H1 (cell line): Measurements from ENCODE around the gene HTATSF1. TPM values are rescaled to one million over a fixed set of nuclear protein-coding genes. Genes with fewer than 3 reads are reported as not detected.
A peak's percentile ranks its signal among the peaks of the same experiment; 100 is the strongest.

Experiments used
- CTCF ChIA-PET: fragments of 300-600 bp; sonication (Branson Sonifier 250); formaldehyde crosslinking; loops from one replicate; lab custom pipeline; 2021; ENCODE audit not compliant: partially characterized antibody; lab: Charles Lee
- POLR2A ChIA-PET: fragments of 300-600 bp; sonication (Branson Sonifier 250); formaldehyde crosslinking; loops from one replicate; lab custom pipeline; 2021; ENCODE audit warnings: inconsistent platforms; ENCODE audit not compliant: partially characterized antibody; lab: Charles Lee
- DNase-seq, 2 experiments: peaks; one replicate each; pipeline versions ENCODE4 v3.0.0 to v3.0.0-alpha.2; 2010 to 2022; ENCODE audit warnings: low spot score in 2 of 2, low read depth in 1 of 2, mixed read lengths in 1 of 2
- FAIRE-seq: peaks from 2 replicates; lab custom pipeline; 2011; peaks lifted over from hg19 to GRCh38; lab: Jason Lieb, UNC
- H2AFZ ChIP-seq: 2 replicates; pipeline ENCODE4 v1.8.1; 2012; ENCODE audit warnings: low read length, inconsistent platforms
- H2AK5ac ChIP-seq: 2 replicates; pipeline ENCODE4 v1.6.1; 2013; ENCODE audit warnings: low read depth, low read length
- H2BK120ac ChIP-seq: replicated peaks from 2 replicates; pipeline ENCODE3; 2013; ENCODE audit warnings: low read depth, low read length, inconsistent platforms
- H2BK12ac ChIP-seq: 2 replicates; pipeline ENCODE4 v1.6.1; 2013; ENCODE audit warnings: low read depth, low read length
- H2BK15ac ChIP-seq: 2 replicates; pipeline ENCODE4 v1.6.1; 2013; ENCODE audit warnings: low read length
- H2BK20ac ChIP-seq: 2 replicates; pipeline ENCODE4 v1.6.1; 2013; ENCODE audit warnings: low read length
- H2BK5ac ChIP-seq: 2 replicates; pipeline ENCODE4 v1.6.1; 2013; ENCODE audit warnings: low read depth, low read length
- H3K14ac ChIP-seq: 2 replicates; pipeline ENCODE4 v1.6.1; 2013; ENCODE audit warnings: inconsistent platforms; ENCODE audit not compliant: insufficient read length
- H3K18ac ChIP-seq: 2 replicates; pipeline ENCODE4 v1.6.1; 2013; ENCODE audit warnings: low read length; ENCODE audit errors: extremely low read depth
- H3K23ac ChIP-seq: 2 replicates; pipeline ENCODE4 v1.6.1; 2013; ENCODE audit warnings: inconsistent platforms; ENCODE audit not compliant: insufficient read length
- H3K23me2 ChIP-seq: 2 replicates; pipeline ENCODE4 v1.6.1; 2013; ENCODE audit warnings: low read depth, low read length
- H3K27ac ChIP-seq: 2 replicates; pipeline ENCODE4 v1.6.1; 2011; ENCODE audit warnings: low read depth, low read length, inconsistent platforms
- H3K27me3 ChIP-seq, 4 experiments: replicated peaks in 1 of 4; 1 replicate in 1 of 4; 2 replicates in 3 of 4; pipeline versions ENCODE4 v1.6.1 to v1.8.1; 2011 to 2013; ENCODE audit warnings: low read length in 3 of 4, mild to moderate bottlenecking in 3 of 4, inconsistent platforms in 2 of 4, mixed read lengths in 2 of 4, moderate library complexity in 1 of 4; ENCODE audit not compliant: control insufficient read depth in 3 of 4, insufficient read depth in 3 of 4; ENCODE audit errors: extremely low read depth in 1 of 4
- H3K36me3 ChIP-seq, 4 experiments: 2 replicates each; pipeline versions ENCODE4 v1.6.1 to v1.8.1; 2011 to 2013; ENCODE audit warnings: mild to moderate bottlenecking in 4 of 4, low read length in 3 of 4, moderate library complexity in 2 of 4, control low read depth in 1 of 4, inconsistent platforms in 1 of 4; ENCODE audit not compliant: insufficient read depth in 4 of 4, control insufficient read depth in 2 of 4
- H3K4ac ChIP-seq: replicated peaks from 2 replicates; pipeline ENCODE3; 2013; ENCODE audit warnings: low read length, low read depth, mixed read lengths, inconsistent platforms; ENCODE audit not compliant: insufficient read length
- H3K4me1 ChIP-seq, 4 experiments: replicated peaks in 1 of 4; 1 replicate in 1 of 4; 2 replicates in 3 of 4; pipeline versions ENCODE4 v1.6.1 to v1.8.1; 2011 to 2013; ENCODE audit warnings: low read length in 3 of 4, inconsistent platforms in 2 of 4, mixed read lengths in 1 of 4; ENCODE audit not compliant: insufficient read depth in 4 of 4, control insufficient read depth in 3 of 4
- H3K4me2 ChIP-seq, 2 experiments: 2 replicates each; pipeline versions ENCODE4 v1.6.1 to v1.8.1; 2011 to 2013; ENCODE audit warnings: low read depth in 2 of 2, low read length in 2 of 2, control low read depth in 1 of 2, inconsistent platforms in 1 of 2, mild to moderate bottlenecking in 1 of 2; ENCODE audit not compliant: insufficient read depth in 1 of 2
- H3K4me3 ChIP-seq, 4 experiments: fragments of 200-600, 300-600 bp in 1 of 4; sonication (generic), shearing (Covaris generic), sonication (Bioruptor Twin) in 1 of 4; 2 replicates each; pipeline versions ENCODE4 v1.5.1 to v1.8.1; 2011 to 2016; ENCODE audit warnings: low read length in 4 of 4, low read depth in 3 of 4, control low read depth in 2 of 4, inconsistent platforms in 2 of 4, mild to moderate bottlenecking in 2 of 4, mixed read lengths in 1 of 4, moderate library complexity in 1 of 4; ENCODE audit not compliant: insufficient read depth in 2 of 4; ENCODE audit errors: extremely low read depth in 1 of 4
- H3K56ac ChIP-seq: replicated peaks from 2 replicates; pipeline ENCODE3; 2013; ENCODE audit warnings: low read depth, mild to moderate bottlenecking, mixed read lengths, low read length, inconsistent platforms; ENCODE audit not compliant: insufficient read length
- H3K79me1 ChIP-seq: 2 replicates; pipeline ENCODE4 v1.6.1; 2013; ENCODE audit warnings: low read depth, low read length, control low read depth
- H3K79me2 ChIP-seq, 2 experiments: 2 replicates each; pipeline versions ENCODE4 v1.6.1 to v1.8.1; 2012 to 2013; ENCODE audit warnings: low read length in 2 of 2, mild to moderate bottlenecking in 2 of 2, inconsistent platforms in 1 of 2; ENCODE audit not compliant: insufficient read depth in 2 of 2, control insufficient read depth in 1 of 2
- H3K9ac ChIP-seq, 4 experiments: replicated peaks in 1 of 4; 1 replicate in 1 of 4; 2 replicates in 3 of 4; pipeline versions ENCODE4 v1.6.1 to v1.8.1; 2011 to 2013; ENCODE audit warnings: low read depth in 3 of 4, low read length in 3 of 4, control low read depth in 2 of 4, mild to moderate bottlenecking in 2 of 4, moderate library complexity in 2 of 4, inconsistent platforms in 1 of 4; ENCODE audit errors: extremely low read depth in 1 of 4
- H3K9me3 ChIP-seq, 2 experiments: 2 replicates each; pipeline versions ENCODE4 v1.6.1 to v1.8.1; 2012 to 2013; ENCODE audit warnings: mild to moderate bottlenecking in 2 of 2, moderate library complexity in 2 of 2, control low read depth in 1 of 2, inconsistent platforms in 1 of 2, low read depth in 1 of 2, low read length in 1 of 2, mixed read lengths in 1 of 2; ENCODE audit not compliant: insufficient read depth in 2 of 2
- H4K20me1 ChIP-seq, 2 experiments: replicated peaks in 1 of 2; 2 replicates each; pipeline versions ENCODE3 to v1.8.1; 2011 to 2013; ENCODE audit warnings: inconsistent platforms in 2 of 2, low read length in 2 of 2, mild to moderate bottlenecking in 1 of 2; ENCODE audit not compliant: insufficient read depth in 2 of 2, control insufficient read depth in 1 of 2
- H4K5ac ChIP-seq: 2 replicates; pipeline ENCODE4 v1.6.1; 2013; ENCODE audit warnings: low read length, low read depth, mixed read lengths, inconsistent platforms; ENCODE audit not compliant: insufficient read length
- H4K8ac ChIP-seq: 2 replicates; pipeline ENCODE4 v1.8.0; 2013; ENCODE audit warnings: mild to moderate bottlenecking, moderate library complexity, low read length, inconsistent platforms; ENCODE audit not compliant: insufficient read depth; ENCODE audit errors: extremely low read depth
- H4K91ac ChIP-seq: replicated peaks from 2 replicates; pipeline ENCODE3; 2013; ENCODE audit warnings: low read length, mixed read lengths, inconsistent platforms; ENCODE audit not compliant: insufficient read length
- CBX8 ChIP-seq: fragments of 300-800, 300-1000 bp; sonication (generic); IDR thresholded peaks from 2 replicates; pipeline ENCODE4 v1.7.1; 2016; ENCODE audit warnings: low read depth, low read length, borderline replicate concordance
- CHD1 ChIP-seq: IDR thresholded peaks from 2 replicates; pipeline ENCODE4 v1.6.1; 2012; ENCODE audit warnings: low read depth, low read length, improper control_type of control experiment
- CTCF ChIP-seq, 3 experiments: IDR thresholded peaks; 1 replicate in 2 of 3; 2 replicates in 1 of 3; pipeline versions ENCODE4 v1.5.1 to v1.6.1; 2011; ENCODE audit warnings: low read length in 3 of 3, mild to moderate bottlenecking in 3 of 3, inconsistent platforms in 2 of 3, low read depth in 1 of 3, moderate library complexity in 1 of 3; ENCODE audit not compliant: insufficient read depth in 1 of 3; ENCODE audit errors: control extremely low read depth in 1 of 3
- GABPA ChIP-seq: IDR thresholded peaks from 2 replicates; pipeline ENCODE4 v1.6.1; 2011; ENCODE audit warnings: mild to moderate bottlenecking, low read length, moderate library complexity, borderline replicate concordance; ENCODE audit not compliant: insufficient read depth
- JUN ChIP-seq: IDR thresholded peaks from 2 replicates; pipeline ENCODE4 v1.6.1; 2011; ENCODE audit warnings: low read depth, mild to moderate bottlenecking, improper control_type of control experiment, low read length
- POLR2A ChIP-seq, 2 experiments: IDR thresholded peaks; 1 replicate in 1 of 2; 2 replicates in 1 of 2; pipeline ENCODE4 v1.6.1; 2011; ENCODE audit warnings: low read depth in 2 of 2, low read length in 2 of 2, mild to moderate bottlenecking in 2 of 2; ENCODE audit errors: control extremely low read depth in 1 of 2
- RAD21 ChIP-seq, 2 experiments: IDR thresholded peaks in 1 of 2; conservative IDR thresholded peaks in 1 of 2; 2 replicates each; pipeline ENCODE4 v1.6.1; 2011; ENCODE audit warnings: low read depth in 2 of 2, low read length in 2 of 2, improper control_type of control experiment in 1 of 2, inconsistent platforms in 1 of 2, mild to moderate bottlenecking in 1 of 2, moderate library complexity in 1 of 2
- RXRA ChIP-seq: IDR thresholded peaks from 2 replicates; pipeline ENCODE4 v1.6.1; 2011; ENCODE audit warnings: low read depth, mild to moderate bottlenecking, low read length, moderate library complexity; ENCODE audit not compliant: insufficient read depth
- WGBS, 2 experiments: shearing (Covaris generic) in 1 of 2; methylation state at CpG; one replicate each; pipeline versions ENCODE4 v1.1.6 to v1.1.7; 2013 to 2015; ENCODE audit warnings: low lambda C conversion rate in 2 of 2, mixed read lengths in 2 of 2, inconsistent platforms in 1 of 2, low coverage in 1 of 2, missing lambda C conversion rate in 1 of 2; ENCODE audit not compliant: insufficient replicate concordance in 2 of 2, insufficient coverage in 1 of 2, insufficient read length in 1 of 2; ENCODE audit errors: extremely low coverage in 1 of 2, missing lambda C conversion rate in 1 of 2; 5-methylcytosine and 5-hydroxymethylcytosine counted together
- polyA plus RNA-seq, 7 experiments: library from polyadenylated mRNA; depleted of rRNA in 3 of 7; stranded (reverse) in 5 of 7; unstranded in 2 of 7; fragments of >200 nt in 5 of 7; fragments of 200-250 nt in 2 of 7; gene quantifications; 1 replicate in 5 of 7; 2 replicates in 1 of 7; 4 replicates in 1 of 7; pipeline versions ENCODE4 v1.2.1 to v1.2.3, GENCODE V29; 2011 to 2013; ENCODE audit warnings: missing spikeins in 2 of 7, mixed read lengths in 2 of 7
- total RNA-seq: library from RNA; stranded (reverse); fragmentation: NEBNext Ultra II Directional; extraction: Animal tissue kit (Norgen Biotek cat#: 25700); gene quantifications from 2 replicates; pipeline ENCODE4 v1.2.1, GENCODE V29; 2021
- TF ChIP-seq, protein P1 (sequence below): IDR thresholded peaks from 2 replicates; pipeline ENCODE4 v1.6.1; 2012; ENCODE audit warnings: low read length, inconsistent platforms

The HTATSF1 gene
- total and polyA plus RNA-seq, 2 of the 8 experiments (the other 6 are each of a cell fraction or from before 2014, with no cell fraction given): 1.2 to 49.3 TPM

- Histone ChIP-seq H3K9ac (no peak overlapping the region), H3K79me1 (no peaks in the 10 kb centered on the region), H2BK5ac (no peak overlapping the region), H4K91ac (no peak overlapping the region), H4K8ac (no peak overlapping the region), H3K4me2 (no peak overlapping the region), H3K4me1 (no peaks in the 10 kb centered on the region), H3K56ac (no peak overlapping the region), H3K27ac (no peak overlapping the region), H3K36me3 (no peaks in the 10 kb centered on the region), H2BK15ac (no peak overlapping the region), H2AFZ (no peak overlapping the region), H3K18ac (no peak overlapping the region), H3K27me3 (no peaks in the 10 kb centered on the region), H4K5ac (no peak overlapping the region), H3K23ac (no peak overlapping the region), H3K4me3 (no peak overlapping the region), H2BK120ac (no peak overlapping the region), H3K79me2 (no peaks in the 10 kb centered on the region), H3K23me2 (no peaks in the 10 kb centered on the region), H4K20me1 (no peaks in the 10 kb centered on the region), H3K9me3 (no peaks in the 10 kb centered on the region), H3K4ac (no peak overlapping the region), H2AK5ac (no peak overlapping the region), H3K14ac (no peak overlapping the region), H2BK20ac (no peak overlapping the region), H2BK12ac (no peak overlapping the region)
- 81% methylated on average over 3 of the region's 6 CpGs; no CpG with 5 or more reads in 1 of the 2 experiments for WGBS, 2 experiments
- no peak for FAIRE-seq
- POLR2A ChIA-PET: no interaction called here
- CTCF ChIA-PET: interaction anchor here (1.1 kb wide), 1 partner anchor 153 kb away, joined by 3 read pairs; no protein-coding TSS in a partner anchor
- DNase-seq: no peak
- TF ChIP-seq RAD21 (IDR thresholded peaks at IDR 0.05 in 1 of 2, conservative IDR thresholded peaks at IDR 0.05 in 1 of 2; ENCODE audit: low read depth in 2 of 2, low read length in 2 of 2) (peak; percentile 24 to 40; a peak in 2 of 4 replicates), GABPA (no peak), CHD1 (no peak), CTCF (IDR thresholded peaks at IDR 0.05; ENCODE audit: control extremely low read depth in 1 of 3, insufficient read depth in 1 of 3, low read depth in 1 of 3, low read length in 3 of 3) (peak in 2 of 3 experiments; percentile 29 to 35; a peak in 2 of 4 replicates), JUN (no peak), RXRA (no peak), POLR2A (IDR thresholded peaks at IDR 0.05; ENCODE audit: control extremely low read depth in 1 of 2, low read depth in 2 of 2, low read length in 2 of 2) (no peak), CBX8 (no peak)
- TF ChIP-seq, protein P1, sequence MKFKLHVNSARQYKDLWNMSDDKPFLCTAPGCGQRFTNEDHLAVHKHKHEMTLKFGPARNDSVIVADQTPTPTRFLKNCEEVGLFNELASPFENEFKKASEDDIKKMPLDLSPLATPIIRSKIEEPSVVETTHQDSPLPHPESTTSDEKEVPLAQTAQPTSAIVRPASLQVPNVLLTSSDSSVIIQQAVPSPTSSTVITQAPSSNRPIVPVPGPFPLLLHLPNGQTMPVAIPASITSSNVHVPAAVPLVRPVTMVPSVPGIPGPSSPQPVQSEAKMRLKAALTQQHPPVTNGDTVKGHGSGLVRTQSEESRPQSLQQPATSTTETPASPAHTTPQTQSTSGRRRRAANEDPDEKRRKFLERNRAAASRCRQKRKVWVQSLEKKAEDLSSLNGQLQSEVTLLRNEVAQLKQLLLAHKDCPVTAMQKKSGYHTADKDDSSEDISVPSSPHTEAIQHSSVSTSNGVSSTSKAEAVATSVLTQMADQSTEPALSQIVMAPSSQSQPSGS: no peak
Measured at GRCh38 chrX:136491832-136492231, 5.6 kb upstream of the HTATSF1 start.
